ENCODE data around the gene OSGIN1. TPM values are rescaled to one million over a fixed set of nuclear protein-coding genes. Genes with fewer than 3 reads are reported as not detected.
"Not testable (repeated sequence)": the region's sequence is repeated elsewhere in the genome, so short reads cannot be mapped to it uniquely, and the experiment has no call there.

OSGIN1 gene
- total RNA-seq, 4 donors from 2014 or later: 6.7 to 27.7 (median 10.3) TPM

DNA sequence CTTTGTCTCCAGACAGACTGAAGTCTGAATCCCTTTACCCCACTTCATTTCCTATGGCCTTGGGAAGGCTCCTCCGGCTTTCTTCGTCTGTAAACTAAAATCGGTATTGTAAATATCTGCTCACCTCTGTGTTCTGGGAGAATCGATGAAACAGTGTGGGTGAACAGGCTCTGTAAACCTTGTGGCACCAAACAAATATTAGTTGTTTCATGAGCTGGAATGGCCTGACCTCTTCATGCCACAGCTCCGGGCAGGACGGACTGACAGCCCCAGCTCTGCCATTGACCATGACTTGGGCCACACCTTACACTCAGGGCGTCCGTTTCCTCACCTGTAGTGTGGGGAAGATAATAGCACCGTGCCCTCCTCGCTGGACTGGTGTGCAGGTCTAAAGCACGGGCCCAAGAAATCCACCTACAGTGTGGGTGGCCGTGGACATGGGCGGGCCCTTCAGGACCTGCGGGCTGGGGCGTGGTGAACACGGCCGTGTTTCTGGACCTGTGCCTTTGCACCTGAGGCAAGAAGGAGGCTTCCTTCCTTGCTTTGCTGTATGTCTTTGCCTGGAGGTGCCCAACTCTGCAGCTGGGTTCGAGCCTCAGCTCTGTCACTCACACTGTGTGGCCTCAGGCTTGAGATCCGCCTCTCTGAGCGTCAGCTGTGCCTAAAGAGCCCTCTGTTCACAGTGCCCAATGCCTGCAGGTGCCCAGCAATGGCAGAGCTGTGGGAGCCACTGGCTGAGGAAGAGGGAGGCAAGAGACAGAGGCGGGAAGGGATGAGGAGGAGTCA lies 6.1 kb upstream of the OSGIN1 start:
- TF ChIP-seq, protein P1, sequence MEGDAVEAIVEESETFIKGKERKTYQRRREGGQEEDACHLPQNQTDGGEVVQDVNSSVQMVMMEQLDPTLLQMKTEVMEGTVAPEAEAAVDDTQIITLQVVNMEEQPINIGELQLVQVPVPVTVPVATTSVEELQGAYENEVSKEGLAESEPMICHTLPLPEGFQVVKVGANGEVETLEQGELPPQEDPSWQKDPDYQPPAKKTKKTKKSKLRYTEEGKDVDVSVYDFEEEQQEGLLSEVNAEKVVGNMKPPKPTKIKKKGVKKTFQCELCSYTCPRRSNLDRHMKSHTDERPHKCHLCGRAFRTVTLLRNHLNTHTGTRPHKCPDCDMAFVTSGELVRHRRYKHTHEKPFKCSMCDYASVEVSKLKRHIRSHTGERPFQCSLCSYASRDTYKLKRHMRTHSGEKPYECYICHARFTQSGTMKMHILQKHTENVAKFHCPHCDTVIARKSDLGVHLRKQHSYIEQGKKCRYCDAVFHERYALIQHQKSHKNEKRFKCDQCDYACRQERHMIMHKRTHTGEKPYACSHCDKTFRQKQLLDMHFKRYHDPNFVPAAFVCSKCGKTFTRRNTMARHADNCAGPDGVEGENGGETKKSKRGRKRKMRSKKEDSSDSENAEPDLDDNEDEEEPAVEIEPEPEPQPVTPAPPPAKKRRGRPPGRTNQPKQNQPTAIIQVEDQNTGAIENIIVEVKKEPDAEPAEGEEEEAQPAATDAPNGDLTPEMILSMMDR (IDR thresholded peaks at IDR 0.05): no peak
- TF ChIP-seq EP300 (IDR thresholded peaks at IDR 0.05): no peak
- no peak for TF ChIP-seq POLR2A (IDR thresholded peaks at IDR 0.05)
- Histone ChIP-seq H3K27me3 (no peaks in the 10 kb centered on the region), H3K4me1 (no peaks in the 10 kb centered on the region), H3K9me3 (no peaks in the 10 kb centered on the region), H3K27ac (no peak overlapping the region), H3K4me3 (no peak overlapping the region), H3K36me3 (peaks cover 0 to 6% (median 0%) of the 10 kb centered on the region in 3 donors)
- no peak for DNase-seq (ENCODE audit: low spot score in 2 of 2)
- whole genome bisulfite sequencing, 2 donors: 73 to 85% methylated on average over 18 to 19 of the region's 21 CpGs

DNA sequence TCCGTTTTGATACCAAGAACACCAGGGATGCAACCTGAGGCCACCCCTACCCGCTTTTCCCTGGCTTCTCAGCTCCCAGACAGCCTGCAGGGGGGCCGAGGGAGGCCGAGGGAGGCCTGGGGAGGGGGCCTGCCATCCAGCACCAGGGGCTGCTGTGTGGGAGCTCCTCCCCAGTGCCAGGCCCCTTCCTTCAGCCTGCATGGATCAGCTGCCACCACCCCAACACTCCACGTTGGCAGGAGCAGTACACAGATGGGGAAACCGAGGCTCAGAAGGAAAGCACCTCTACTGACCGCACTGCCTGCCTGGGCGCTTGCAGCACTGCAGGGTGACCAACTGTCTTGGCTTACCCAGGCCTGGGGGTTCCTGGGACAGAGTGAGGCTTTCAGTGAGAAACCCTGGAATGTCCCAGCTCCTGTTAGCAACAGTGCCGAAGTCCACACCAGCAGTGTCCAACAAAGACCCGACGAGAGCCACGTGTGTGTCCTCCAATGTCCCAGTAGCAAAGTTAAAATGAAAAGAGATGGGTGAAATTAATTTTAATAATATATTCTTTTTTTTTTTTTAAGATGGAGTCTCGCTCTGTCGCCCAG lies 5.3 kb upstream of the OSGIN1 start:
- Histone ChIP-seq H3K9me3 (no peaks in the 10 kb centered on the region), H3K36me3 (peaks cover 0 to 6% (median 0%) of the 10 kb centered on the region in 3 donors), H3K4me1 (peaks cover 0 to 7% (median 2%) of the 10 kb centered on the region in 4 donors), H3K4me3 (no peak overlapping the region), H3K27ac (no peak overlapping the region), H3K27me3 (no peaks in the 10 kb centered on the region)
- WGBS, 2 donors: 90 to 92% methylated on average over 13 of the region's 14 CpGs
- TF ChIP-seq, protein P1 (IDR thresholded peaks at IDR 0.05): no peak
- TF ChIP-seq EP300 (IDR thresholded peaks at IDR 0.05) (no peak), POLR2A (IDR thresholded peaks at IDR 0.05) (no peak)
- DNase-seq (ENCODE audit: low spot score in 2 of 2): no peak

DNA sequence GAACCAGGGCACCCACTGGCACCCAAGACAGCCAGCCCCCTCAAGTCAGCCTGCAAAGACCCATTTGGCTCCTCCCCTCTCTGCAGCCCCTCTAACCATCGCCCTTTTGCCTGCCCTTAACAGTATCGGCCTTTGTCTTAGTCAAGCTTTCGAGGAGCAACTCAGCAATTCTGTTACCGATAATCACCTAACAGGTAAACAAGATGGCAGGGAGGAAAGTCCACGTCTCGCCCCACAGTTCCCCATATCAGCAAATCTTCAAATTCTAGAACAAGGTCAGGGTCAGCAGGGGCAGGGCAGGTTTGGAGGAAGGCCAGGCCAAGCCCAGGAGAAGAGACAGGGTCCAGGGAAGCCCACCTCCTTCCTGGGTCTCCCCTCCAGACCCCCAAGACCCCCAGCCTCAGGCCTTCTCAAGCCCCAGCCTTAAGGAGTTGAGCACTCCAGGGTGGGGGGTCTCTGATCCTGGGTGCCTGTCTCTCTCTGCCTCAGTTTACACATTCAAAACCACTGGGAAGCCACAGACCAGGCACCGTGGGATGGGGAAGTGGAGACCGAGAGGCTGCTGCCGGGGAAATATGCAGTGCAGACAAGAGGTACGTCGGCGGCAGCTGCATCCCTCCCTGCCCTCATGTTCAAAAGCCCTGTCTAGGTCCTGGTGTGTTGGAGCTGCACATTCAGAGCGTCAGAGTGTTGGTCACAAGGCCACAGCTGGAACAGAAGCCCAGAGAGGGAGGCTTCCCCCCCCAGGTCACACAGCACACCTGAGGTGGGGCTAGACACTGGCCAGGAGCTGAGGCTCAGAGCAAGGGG lies 3.9 kb upstream of the OSGIN1 start:
- WGBS, 2 donors: 80 to 87% methylated on average over 9 to 13 of the region's 13 CpGs

DNA sequence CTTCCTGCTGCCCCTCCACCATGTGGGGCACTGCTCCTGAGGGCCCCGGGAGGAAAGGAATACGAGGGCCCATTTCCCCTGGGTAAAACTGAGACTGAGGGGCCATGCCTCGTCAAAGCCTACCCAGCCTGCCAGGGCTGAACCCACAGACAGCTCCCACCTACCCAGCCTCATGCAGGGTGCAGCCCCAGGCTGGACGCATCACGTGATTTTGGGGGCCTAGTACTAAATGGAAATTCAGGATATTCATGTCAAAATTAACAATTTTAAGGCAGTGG lies 3.4 kb upstream of the OSGIN1 start:
- DNase-seq (ENCODE audit: low spot score in 2 of 2): no peak
- Histone ChIP-seq H3K36me3 (peaks cover 0 to 6% (median 0%) of the 10 kb centered on the region in 3 donors), H3K27me3 (no peaks in the 10 kb centered on the region), H3K27ac (no peak overlapping the region), H3K4me3 (no peak overlapping the region), H3K4me1 (peaks cover 0 to 25% (median 15%) of the 10 kb centered on the region in 4 donors), H3K9me3 (no peaks in the 10 kb centered on the region)
- 86 to 93% methylated on average over 4 to 5 of the region's 5 CpGs for whole genome bisulfite sequencing, 2 donors
- TF ChIP-seq POLR2A (IDR thresholded peaks at IDR 0.05): no peak
- TF ChIP-seq, protein P1 (IDR thresholded peaks at IDR 0.05): no peak
- no peak for TF ChIP-seq EP300 (IDR thresholded peaks at IDR 0.05)

More for the DNA sequence above, 3.9 kb upstream of the OSGIN1 start:
- Histone ChIP-seq H3K4me3 (no peak overlapping the region), H3K27me3 (no peaks in the 10 kb centered on the region), H3K4me1 (peaks cover 0 to 20% (median 10%) of the 10 kb centered on the region in 4 donors), H3K27ac (no peak overlapping the region), H3K36me3 (peaks cover 0 to 6% (median 0%) of the 10 kb centered on the region in 3 donors), H3K9me3 (no peaks in the 10 kb centered on the region)
- no peak for DNase-seq (ENCODE audit: low spot score in 2 of 2)
- TF ChIP-seq, protein P1 (IDR thresholded peaks at IDR 0.05): no peak
- TF ChIP-seq EP300 (IDR thresholded peaks at IDR 0.05): no peak
- no peak for TF ChIP-seq POLR2A (IDR thresholded peaks at IDR 0.05)

- whole genome bisulfite sequencing, 2 donors: 68 to 77% methylated on average over 6 of the region's 10 CpGs
- H3K9me3 ChIP-seq; H3K4me3 ChIP-seq; H3K27ac ChIP-seq; DNase-seq (ENCODE audit: low spot score in 2 of 2); H3K36me3 ChIP-seq; H3K27me3 ChIP-seq: not testable (repeated sequence)
- H3K4me1 ChIP-seq: peaks cover 0 to 37% (median 17%) of the 10 kb centered on the region in 4 donors
Observed at GRCh38 chr16:83950862-83951399, 2.1 kb upstream of the OSGIN1 start.

Data from tibial nerve (tissue), 4 donors.